ENCODE results near the gene RBMS3.

Gene RBMS3

DNA sequence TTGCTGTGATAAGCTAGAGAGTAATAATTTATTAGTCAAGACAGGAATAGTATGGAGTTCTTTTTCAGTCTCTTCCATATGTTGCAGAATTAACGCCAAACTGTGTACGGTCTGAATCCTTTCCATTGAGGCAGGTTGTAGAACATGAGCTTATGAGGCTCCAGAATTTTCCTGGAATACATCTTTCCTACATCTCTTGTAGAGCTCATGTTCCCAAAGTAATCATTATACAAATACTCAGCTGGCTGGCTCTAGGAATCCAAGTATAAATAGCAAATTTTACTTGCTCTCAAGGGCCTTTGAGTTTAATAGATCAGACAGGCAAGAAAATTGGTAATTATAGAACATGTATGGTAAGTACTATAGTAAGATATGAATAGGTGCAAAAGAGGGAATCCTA, 419.4 kb downstream of the RBMS3 start:
- Histone ChIP-seq H3K4me3 (ENCODE audit: control insufficient read depth in 1 of 7, extremely low read depth in 1 of 7, insufficient read depth in 4 of 7, low read depth in 2 of 7, low read length in 6 of 7) (no peak overlapping the region), H3K36me3 (ENCODE audit: control insufficient read depth in 4 of 4, insufficient read depth in 4 of 4, low read length in 3 of 4) (no peaks in the 10 kb centered on the region), H3K9me3 (ENCODE audit: control extremely low read depth in 1 of 5, control insufficient read depth in 4 of 5, insufficient read depth in 2 of 5, low read depth in 1 of 5, low read length in 4 of 5) (peaks cover 0 to 1% (median 0%) of the 10 kb centered on the region in 5 experiments), H3K27ac (ENCODE audit: insufficient read depth in 1 of 2, low read depth in 1 of 2, low read length in 2 of 2, poor library complexity in 1 of 2, severe bottlenecking in 2 of 2) (no peak overlapping the region), H3K4me1 (ENCODE audit: control extremely low read depth in 1 of 4, control insufficient read depth in 4 of 4, insufficient read depth in 4 of 4, low read length in 3 of 4) (peaks cover 0 to 3% (median 0%) of the 10 kb centered on the region in 4 experiments), H3K27me3 (replicated peaks in 2 of 5; ENCODE audit: control insufficient read depth in 4 of 5, insufficient read depth in 5 of 5, low read length in 4 of 5) (no peaks in the 10 kb centered on the region)
- DNase-seq: no peak
- ChIA-PET CTCF (no interaction called here), POLR2A (no interaction called here)
- 100% methylated on average over 2 of the region's 2 CpGs for WGBS (ENCODE audit: insufficient coverage)

DNA sequence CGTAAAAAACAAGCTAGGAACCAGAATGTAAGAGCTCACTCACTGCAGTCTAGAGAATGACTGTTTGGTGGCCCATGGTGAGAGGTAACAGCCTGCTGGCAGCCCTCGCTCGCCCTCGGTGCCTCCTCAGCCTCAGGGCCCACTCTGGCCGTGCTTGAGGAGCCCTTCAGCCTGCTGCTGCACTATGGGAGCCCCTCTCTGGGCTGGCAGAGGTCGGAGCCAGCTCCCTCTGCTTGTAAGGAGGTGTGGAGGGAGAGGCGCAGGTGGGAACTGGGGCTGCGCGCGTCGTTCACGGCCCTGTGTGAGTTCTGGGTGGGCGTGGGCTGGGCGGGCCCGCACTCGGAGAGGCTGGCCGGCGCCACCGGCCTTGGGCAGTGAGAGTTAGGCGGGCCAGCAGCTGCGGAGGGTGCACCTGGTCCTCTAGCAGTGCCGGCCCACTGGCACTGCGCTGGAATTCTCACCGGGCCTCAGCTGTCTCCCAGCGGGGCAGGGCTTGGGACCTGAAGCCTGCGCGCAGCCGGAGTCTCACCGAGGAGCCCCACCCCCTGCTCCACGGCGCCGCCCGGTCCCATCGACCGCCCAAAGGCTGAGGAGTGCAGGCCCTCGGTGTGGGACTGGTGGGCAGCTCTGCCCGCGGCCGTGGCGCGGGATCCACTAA, 420.6 kb downstream of the RBMS3 start:
- no peaks in the 10 kb centered on the region for H3K36me3 ChIP-seq (ENCODE audit: control insufficient read depth in 4 of 4, insufficient read depth in 4 of 4, low read length in 3 of 4)
- H3K4me3 ChIP-seq (ENCODE audit: control insufficient read depth in 1 of 7, extremely low read depth in 1 of 7, insufficient read depth in 4 of 7, low read depth in 2 of 7, low read length in 6 of 7): no peak overlapping the region
- no peaks in the 10 kb centered on the region for H3K27me3 ChIP-seq (replicated peaks in 2 of 5; ENCODE audit: control insufficient read depth in 4 of 5, insufficient read depth in 5 of 5, low read length in 4 of 5)
- ChIA-PET POLR2A (no interaction called here), CTCF (no interaction called here)
- 96% methylated on average over 40 of the region's 41 CpGs for WGBS (ENCODE audit: insufficient coverage)
- no peak overlapping the region for H3K27ac ChIP-seq (ENCODE audit: insufficient read depth in 1 of 2, low read depth in 1 of 2, low read length in 2 of 2, poor library complexity in 1 of 2, severe bottlenecking in 2 of 2)
- H3K9me3 ChIP-seq (ENCODE audit: control extremely low read depth in 1 of 5, control insufficient read depth in 4 of 5, insufficient read depth in 2 of 5, low read depth in 1 of 5, low read length in 4 of 5): peaks cover 0 to 3% (median 0%) of the 10 kb centered on the region in 5 experiments
- DNase-seq: no peak
- H3K4me1 ChIP-seq (ENCODE audit: control extremely low read depth in 1 of 4, control insufficient read depth in 4 of 4, insufficient read depth in 4 of 4, low read length in 3 of 4): no peaks in the 10 kb centered on the region

DNA sequence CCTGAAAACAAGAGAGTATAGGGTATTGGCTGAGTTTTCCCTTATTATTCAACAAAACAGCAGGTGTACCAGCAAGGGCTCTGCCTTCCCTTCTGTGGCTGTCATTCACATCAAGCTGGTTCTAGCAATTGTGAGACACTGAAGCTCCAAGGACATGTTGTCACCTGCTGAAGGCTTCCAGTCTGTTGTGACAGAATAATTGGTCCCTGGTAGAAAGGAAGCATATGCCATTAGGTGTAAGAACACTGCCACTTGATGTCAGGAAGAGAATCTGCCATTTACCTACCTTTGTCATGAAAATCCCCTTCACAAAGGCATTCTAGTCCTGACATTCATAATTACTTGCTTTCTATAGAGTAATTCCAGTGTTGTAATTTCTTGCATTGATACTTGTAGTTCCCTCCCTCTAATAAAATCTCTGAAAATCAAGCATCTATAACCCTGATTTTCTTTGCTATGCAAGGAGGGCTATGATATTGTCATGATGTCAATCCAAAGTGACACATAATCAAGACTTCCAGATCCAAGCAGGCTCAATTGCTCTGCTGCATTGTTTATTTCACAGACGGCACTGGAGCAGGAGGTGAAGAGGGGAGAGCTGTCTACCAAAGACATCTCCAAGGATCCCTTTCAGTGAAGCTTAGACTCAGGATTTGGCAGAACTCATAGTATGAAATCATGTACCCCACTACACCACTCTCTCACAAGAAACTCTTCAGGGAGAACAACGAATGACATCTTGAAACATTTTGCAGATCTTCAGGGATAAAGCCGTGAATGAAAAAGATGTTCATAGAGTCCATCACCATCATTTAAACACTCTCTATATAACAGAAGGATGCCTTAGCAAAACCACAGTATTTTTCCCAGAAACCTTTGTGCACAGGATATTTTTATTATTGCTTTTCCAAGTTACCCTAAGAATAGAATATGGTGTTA, 425.3 kb downstream of the RBMS3 start:
- Histone ChIP-seq H3K9me3 (ENCODE audit: control extremely low read depth in 1 of 5, control insufficient read depth in 4 of 5, insufficient read depth in 2 of 5, low read depth in 1 of 5, low read length in 4 of 5) (peaks cover 0 to 3% (median 0%) of the 10 kb centered on the region in 5 experiments), H3K36me3 (ENCODE audit: control insufficient read depth in 4 of 4, insufficient read depth in 4 of 4, low read length in 3 of 4) (no peaks in the 10 kb centered on the region), H3K27me3 (replicated peaks in 2 of 5; ENCODE audit: control insufficient read depth in 4 of 5, insufficient read depth in 5 of 5, low read length in 4 of 5) (no peaks in the 10 kb centered on the region), H3K4me3 (ENCODE audit: control insufficient read depth in 1 of 7, extremely low read depth in 1 of 7, insufficient read depth in 4 of 7, low read depth in 2 of 7, low read length in 6 of 7) (no peak overlapping the region), H3K27ac (ENCODE audit: insufficient read depth in 1 of 2, low read depth in 1 of 2, low read length in 2 of 2, poor library complexity in 1 of 2, severe bottlenecking in 2 of 2) (no peak overlapping the region), H3K4me1 (ENCODE audit: control extremely low read depth in 1 of 4, control insufficient read depth in 4 of 4, insufficient read depth in 4 of 4, low read length in 3 of 4) (no peaks in the 10 kb centered on the region)
- ChIA-PET CTCF (no interaction called here), POLR2A (no interaction called here)
- no peak for DNase-seq
- 100% methylated on average over 1 of the region's 3 CpGs for WGBS (ENCODE audit: insufficient coverage)

DNA sequence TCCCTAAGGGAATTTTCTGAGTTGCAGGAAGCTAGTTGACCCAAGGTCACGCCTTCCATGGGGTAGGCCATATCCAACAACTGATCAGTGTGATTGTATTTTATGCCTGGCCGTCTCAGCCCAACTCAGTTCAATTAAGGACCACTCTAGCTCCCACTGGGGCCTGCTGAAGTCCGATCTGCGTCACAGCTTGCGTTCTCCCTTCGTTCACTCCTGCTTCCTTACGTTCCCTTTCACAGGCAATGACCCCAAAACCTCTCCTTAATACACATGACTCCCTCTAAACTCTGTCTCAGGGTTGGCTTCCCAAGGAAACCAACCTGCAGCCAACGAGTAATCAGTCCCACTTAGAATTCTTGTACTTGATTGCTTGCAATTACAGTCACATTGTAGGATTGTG, 428.0 kb downstream of the RBMS3 start:
- Histone ChIP-seq H3K4me1 (ENCODE audit: control extremely low read depth in 1 of 4, control insufficient read depth in 4 of 4, insufficient read depth in 4 of 4, low read length in 3 of 4) (no peaks in the 10 kb centered on the region), H3K27me3 (replicated peaks in 2 of 5; ENCODE audit: control insufficient read depth in 4 of 5, insufficient read depth in 5 of 5, low read length in 4 of 5) (no peaks in the 10 kb centered on the region), H3K27ac (ENCODE audit: insufficient read depth in 1 of 2, low read depth in 1 of 2, low read length in 2 of 2, poor library complexity in 1 of 2, severe bottlenecking in 2 of 2) (no peak overlapping the region), H3K36me3 (ENCODE audit: control insufficient read depth in 4 of 4, insufficient read depth in 4 of 4, low read length in 3 of 4) (no peaks in the 10 kb centered on the region), H3K4me3 (ENCODE audit: control insufficient read depth in 1 of 7, extremely low read depth in 1 of 7, insufficient read depth in 4 of 7, low read depth in 2 of 7, low read length in 6 of 7) (no peak overlapping the region), H3K9me3 (ENCODE audit: control extremely low read depth in 1 of 5, control insufficient read depth in 4 of 5, insufficient read depth in 2 of 5, low read depth in 1 of 5, low read length in 4 of 5) (peaks cover 0 to 1% (median 0%) of the 10 kb centered on the region in 5 experiments)
- ChIA-PET POLR2A (no interaction called here), CTCF (no interaction called here)
- DNase-seq: no peak
- WGBS (ENCODE audit: insufficient coverage): 99% methylated on average over 8 of the region's 8 CpGs

DNA sequence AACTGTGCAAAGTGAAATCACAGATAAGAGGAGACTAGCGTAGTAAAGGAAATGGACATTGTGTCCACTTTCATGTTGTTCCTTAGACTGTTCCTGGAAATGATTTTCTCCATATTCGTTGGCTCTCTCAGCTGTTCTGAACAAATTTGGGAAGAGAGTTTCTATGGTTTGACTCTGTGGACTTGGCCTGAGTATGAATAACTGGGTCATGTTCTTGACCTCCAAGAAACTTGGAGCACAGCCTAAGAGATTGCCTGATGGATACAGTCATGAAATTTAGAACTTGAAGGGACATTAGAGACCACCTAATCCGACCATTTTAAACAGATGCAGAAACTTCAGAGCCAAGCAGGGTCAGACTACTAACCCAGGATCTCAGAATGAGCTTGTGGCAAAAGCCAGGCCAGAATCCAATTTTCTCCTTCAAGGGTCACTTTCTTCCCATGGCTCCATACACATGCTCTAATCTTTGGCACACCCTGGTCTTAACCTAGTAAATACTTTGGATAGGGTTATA, 430.4 kb downstream of the RBMS3 start:
- 88% methylated on average over 3 of the region's 3 CpGs for WGBS (ENCODE audit: insufficient coverage)
- CTCF ChIA-PET: no interaction called here

DNA sequence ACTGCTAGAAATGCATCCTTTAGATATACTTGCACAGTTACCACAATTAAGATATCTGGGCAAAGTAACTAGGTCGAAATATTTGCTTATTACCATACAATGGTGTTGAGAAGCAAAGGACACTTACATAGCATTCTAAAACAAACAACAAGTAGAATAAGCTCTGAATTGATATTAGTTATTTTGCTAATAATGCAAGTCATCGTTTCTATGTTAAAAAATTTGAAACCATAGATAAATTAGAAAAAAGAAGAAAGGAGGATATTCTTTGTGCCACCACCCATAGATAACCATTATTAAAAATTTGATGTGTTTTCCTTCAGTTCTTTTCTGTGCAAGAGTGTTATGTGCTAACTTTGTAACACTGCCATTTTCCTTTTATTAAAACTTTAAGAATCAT, 435.3 kb downstream of the RBMS3 start:
- no peaks in the 10 kb centered on the region for H3K4me1 ChIP-seq (ENCODE audit: control extremely low read depth in 1 of 4, control insufficient read depth in 4 of 4, insufficient read depth in 4 of 4, low read length in 3 of 4)
- POLR2A ChIA-PET: no interaction called here
- H3K4me3 ChIP-seq (ENCODE audit: control insufficient read depth in 1 of 7, extremely low read depth in 1 of 7, insufficient read depth in 4 of 7, low read depth in 2 of 7, low read length in 6 of 7): no peak overlapping the region
- H3K9me3 ChIP-seq (ENCODE audit: control extremely low read depth in 1 of 5, control insufficient read depth in 4 of 5, insufficient read depth in 2 of 5, low read depth in 1 of 5, low read length in 4 of 5): no peaks in the 10 kb centered on the region
- DNase-seq: no peak
- no peaks in the 10 kb centered on the region for H3K36me3 ChIP-seq (ENCODE audit: control insufficient read depth in 4 of 4, insufficient read depth in 4 of 4, low read length in 3 of 4)
- no CpG with 5 or more reads among the region's 2 CpGs for WGBS (ENCODE audit: insufficient coverage)
- H3K27ac ChIP-seq (ENCODE audit: insufficient read depth in 1 of 2, low read depth in 1 of 2, low read length in 2 of 2, poor library complexity in 1 of 2, severe bottlenecking in 2 of 2): no peak overlapping the region
- no peaks in the 10 kb centered on the region for H3K27me3 ChIP-seq (replicated peaks in 2 of 5; ENCODE audit: control insufficient read depth in 4 of 5, insufficient read depth in 5 of 5, low read length in 4 of 5)
- CTCF ChIA-PET: no interaction called here

More for the DNA sequence above, 430.4 kb downstream of the RBMS3 start:
- POLR2A ChIA-PET: no interaction called here
- H3K4me1 ChIP-seq (ENCODE audit: control extremely low read depth in 1 of 4, control insufficient read depth in 4 of 4, insufficient read depth in 4 of 4, low read length in 3 of 4): no peaks in the 10 kb centered on the region
- no peak overlapping the region for H3K4me3 ChIP-seq (ENCODE audit: control insufficient read depth in 1 of 7, extremely low read depth in 1 of 7, insufficient read depth in 4 of 7, low read depth in 2 of 7, low read length in 6 of 7)
- no peaks in the 10 kb centered on the region for H3K27me3 ChIP-seq (replicated peaks in 2 of 5; ENCODE audit: control insufficient read depth in 4 of 5, insufficient read depth in 5 of 5, low read length in 4 of 5)
- no peaks in the 10 kb centered on the region for H3K36me3 ChIP-seq (ENCODE audit: control insufficient read depth in 4 of 4, insufficient read depth in 4 of 4, low read length in 3 of 4)
- H3K9me3 ChIP-seq (ENCODE audit: control extremely low read depth in 1 of 5, control insufficient read depth in 4 of 5, insufficient read depth in 2 of 5, low read depth in 1 of 5, low read length in 4 of 5): no peaks in the 10 kb centered on the region
- H3K27ac ChIP-seq (ENCODE audit: insufficient read depth in 1 of 2, low read depth in 1 of 2, low read length in 2 of 2, poor library complexity in 1 of 2, severe bottlenecking in 2 of 2): no peak overlapping the region
- DNase-seq: no peak

DNA sequence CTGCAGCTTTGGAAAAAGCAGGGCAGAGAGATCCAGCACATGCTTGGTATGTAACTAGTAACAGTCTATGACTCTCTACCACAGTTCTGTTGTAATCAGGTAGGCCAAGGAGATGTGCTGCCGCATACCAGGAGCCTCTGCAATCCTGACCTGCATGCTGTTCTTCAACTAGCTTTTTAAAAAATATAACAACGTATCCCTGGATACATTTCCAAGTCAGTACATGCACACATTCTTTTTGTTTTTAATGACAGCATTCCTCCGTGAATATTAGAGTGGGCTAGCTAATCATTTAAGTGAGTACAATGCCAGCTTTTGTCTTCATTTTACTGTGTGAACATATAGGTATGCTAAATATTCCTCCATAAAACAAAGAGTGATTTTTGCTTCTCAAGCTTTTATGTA, 437.8 kb downstream of the RBMS3 start:
- H3K4me1 ChIP-seq (ENCODE audit: control extremely low read depth in 1 of 4, control insufficient read depth in 4 of 4, insufficient read depth in 4 of 4, low read length in 3 of 4): no peaks in the 10 kb centered on the region
- no peak for DNase-seq
- WGBS (ENCODE audit: insufficient coverage): 100% methylated on average over 1 of the region's 3 CpGs
- H3K9me3 ChIP-seq (ENCODE audit: control extremely low read depth in 1 of 5, control insufficient read depth in 4 of 5, insufficient read depth in 2 of 5, low read depth in 1 of 5, low read length in 4 of 5): no peaks in the 10 kb centered on the region
- no peaks in the 10 kb centered on the region for H3K36me3 ChIP-seq (ENCODE audit: control insufficient read depth in 4 of 4, insufficient read depth in 4 of 4, low read length in 3 of 4)
- POLR2A ChIA-PET: no interaction called here
- H3K27me3 ChIP-seq (replicated peaks in 2 of 5; ENCODE audit: control insufficient read depth in 4 of 5, insufficient read depth in 5 of 5, low read length in 4 of 5): no peaks in the 10 kb centered on the region
- H3K4me3 ChIP-seq (ENCODE audit: control insufficient read depth in 1 of 7, extremely low read depth in 1 of 7, insufficient read depth in 4 of 7, low read depth in 2 of 7, low read length in 6 of 7): no peak overlapping the region
- no peak overlapping the region for H3K27ac ChIP-seq (ENCODE audit: insufficient read depth in 1 of 2, low read depth in 1 of 2, low read length in 2 of 2, poor library complexity in 1 of 2, severe bottlenecking in 2 of 2)
- CTCF ChIA-PET: no interaction called here
